Thymus (tissue), 11 donors: ENCODE measurements around the gene SIRPB2. TPM values are rescaled to one million over a fixed set of nuclear protein-coding genes. Genes with fewer than 3 reads are reported as not detected.

Experiments
- DNase-seq, 9 donors: peaks; one replicate each; pipeline ENCODE4 v3.0.0-alpha.2; 2013; ENCODE audit warnings: low spot score in 9 of 9, low read depth in 6 of 9, missing footprints in 1 of 9
- H3K27ac ChIP-seq, 2 donors: one replicate each; pipeline ENCODE4 v1.5.1; 2013; ENCODE audit warnings: control low read depth in 1 of 2, low read depth in 1 of 2, low read length in 1 of 2, mild to moderate bottlenecking in 1 of 2, moderate library complexity in 1 of 2
- H3K27me3 ChIP-seq, 2 donors: one replicate each; pipeline ENCODE4 v1.5.1; 2013; ENCODE audit warnings: low read length in 1 of 2; ENCODE audit not compliant: control insufficient read depth in 2 of 2, insufficient read depth in 1 of 2
- H3K36me3 ChIP-seq, 2 donors: one replicate each; pipeline ENCODE4 v1.5.1; 2013; ENCODE audit warnings: low read length in 1 of 2, mild to moderate bottlenecking in 1 of 2, moderate library complexity in 1 of 2; ENCODE audit not compliant: control insufficient read depth in 2 of 2, insufficient read depth in 2 of 2
- H3K4me1 ChIP-seq, 2 donors: one replicate each; pipeline ENCODE4 v1.5.1; 2013; ENCODE audit warnings: low read length in 2 of 2; ENCODE audit not compliant: control insufficient read depth in 2 of 2, insufficient read depth in 2 of 2
- H3K4me3 ChIP-seq, 2 donors: one replicate each; pipeline ENCODE4 v1.5.1; 2013; ENCODE audit warnings: low read length in 2 of 2, control low read depth in 1 of 2, mild to moderate bottlenecking in 1 of 2
- H3K9me3 ChIP-seq, 2 donors: one replicate each; pipeline ENCODE4 v1.5.1; 2013; ENCODE audit warnings: low read length in 1 of 2, mild to moderate bottlenecking in 1 of 2; ENCODE audit not compliant: control insufficient read depth in 2 of 2, insufficient read depth in 1 of 2
- WGBS: extraction: QIAGEN DNeasy Blood & Tissue Kit; methylation state at CpG from one replicate; pipeline ENCODE4 v1.1.7; 2013; 5-methylcytosine and 5-hydroxymethylcytosine counted together
- polyA plus RNA-seq: library from polyadenylated mRNA; stranded (reverse); fragments of 200-250 nt; gene quantifications from one replicate; pipeline ENCODE4 v1.2.3, GENCODE V29; 2013
- total RNA-seq: library from RNA; stranded (reverse); fragments of 120-200 nt; gene quantifications from one replicate; pipeline ENCODE4 v1.2.4, GENCODE V29; 2013
- donor health status: healthy.

The SIRPB2 gene
- total and polyA plus RNA-seq, 2 donors: 1.2 to 1.7 TPM

DNA sequence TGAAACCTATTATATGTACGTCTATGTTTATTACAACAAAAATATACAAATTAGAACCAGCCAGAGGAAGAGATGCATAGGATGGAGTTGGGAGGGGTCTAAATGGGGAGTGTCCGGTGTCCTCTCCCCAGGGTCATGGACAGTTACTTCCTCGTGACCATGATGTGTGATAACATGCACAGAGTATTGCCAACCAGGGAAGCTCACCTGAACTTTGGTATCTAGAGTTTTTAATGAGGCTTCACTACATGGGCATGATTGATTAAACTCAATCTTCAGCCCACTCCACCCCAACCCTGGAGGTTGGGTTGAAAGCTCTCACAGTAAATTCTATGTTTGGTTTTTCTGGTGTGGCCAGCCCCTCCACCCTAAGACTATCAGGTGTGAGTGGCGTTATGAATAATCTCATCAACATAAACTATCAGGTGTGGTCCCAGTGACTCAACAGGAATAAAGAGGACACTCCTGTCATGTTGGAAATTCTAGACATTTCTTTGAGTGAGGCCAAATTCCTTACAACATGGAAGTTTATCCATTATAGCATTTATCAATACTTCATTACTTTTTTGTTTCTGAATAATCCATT, 62.0 kb downstream of the SIRPB2 start:
- Histone ChIP-seq H3K36me3 (no peaks in the 10 kb centered on the region), H3K4me3 (no peak overlapping the region), H3K27ac (no peak overlapping the region), H3K4me1 (peaks cover 2 to 8% of the 10 kb centered on the region in 2 donors), H3K27me3 (no peaks in the 10 kb centered on the region), H3K9me3 (peaks cover 0 to 5% of the 10 kb centered on the region in 2 donors)
- no peak for DNase-seq
- WGBS: 96% methylated on average over 4 of the region's 4 CpGs

DNA sequence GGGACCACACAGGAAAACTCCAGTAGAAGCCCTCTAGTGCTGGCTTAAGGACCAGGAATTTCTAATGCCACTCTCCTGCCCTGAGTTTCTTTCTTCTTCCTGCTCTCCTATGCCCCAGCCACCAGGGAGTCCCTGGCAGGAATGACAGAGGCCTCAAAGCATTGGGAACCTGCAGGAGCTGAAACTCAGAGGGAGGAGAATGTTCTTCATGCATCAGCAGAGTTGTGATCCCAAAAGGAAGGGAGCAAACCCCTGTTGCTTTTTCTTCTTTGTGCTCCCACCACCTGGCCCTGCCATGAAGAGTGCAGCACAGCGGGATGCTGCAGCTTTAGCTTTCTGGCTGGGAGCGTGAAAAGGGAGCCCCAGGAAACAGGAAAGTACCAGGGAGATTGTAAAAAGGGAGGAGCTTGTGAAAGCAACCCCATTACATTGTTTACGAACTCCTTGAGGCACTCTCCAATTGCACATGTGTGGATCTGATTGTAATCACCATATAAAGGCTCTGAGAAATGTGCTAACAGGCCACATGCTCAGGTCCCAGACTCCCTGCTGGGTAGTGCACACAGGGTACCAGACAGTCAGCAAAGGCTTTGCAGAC, 63.7 kb downstream of the SIRPB2 start:
- Histone ChIP-seq H3K4me1 (peaks cover 4 to 11% of the 10 kb centered on the region in 2 donors), H3K9me3 (peaks cover 0 to 2% of the 10 kb centered on the region in 2 donors), H3K27me3 (no peaks in the 10 kb centered on the region), H3K4me3 (no peak overlapping the region), H3K36me3 (no peaks in the 10 kb centered on the region), H3K27ac (no peak overlapping the region)
- WGBS: 89% methylated on average over 3 of the region's 3 CpGs
- no peak for DNase-seq

DNA sequence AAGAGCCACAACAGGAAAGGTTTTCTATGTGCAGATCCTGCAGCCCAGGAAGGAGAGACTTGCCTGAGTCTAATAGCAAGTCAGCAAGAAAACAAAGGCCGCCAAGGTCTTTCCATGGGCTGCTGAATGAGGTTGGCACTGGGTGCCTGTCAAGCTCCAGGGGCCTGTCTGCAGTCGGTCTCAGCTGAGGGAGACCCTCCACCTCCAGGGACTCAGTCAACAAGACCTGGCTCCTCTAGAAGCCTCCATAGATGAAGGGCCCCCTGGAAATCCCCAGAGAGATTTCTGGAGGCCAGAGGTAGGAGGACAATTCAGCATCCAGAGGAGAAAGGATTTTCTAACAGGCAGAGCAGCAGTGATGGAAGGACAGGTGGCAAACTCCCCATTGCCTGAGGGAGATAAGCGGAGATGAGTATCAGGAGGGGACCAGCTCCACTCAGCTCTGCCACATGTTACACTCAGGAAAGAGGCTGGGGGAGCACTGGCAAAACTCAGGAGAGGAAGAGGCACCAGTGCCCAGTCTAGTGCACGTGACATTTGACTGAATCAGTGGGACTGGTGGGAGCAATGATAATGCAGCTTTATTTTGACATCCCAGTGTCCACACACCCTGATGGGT, 64.9 kb downstream of the SIRPB2 start:
- WGBS: 73% methylated on average over 4 of the region's 4 CpGs
- H3K27me3 ChIP-seq: no peaks in the 10 kb centered on the region
- H3K36me3 ChIP-seq: no peaks in the 10 kb centered on the region

More for the DNA sequence above, 64.9 kb downstream of the SIRPB2 start:
- DNase-seq: no peak
- Histone ChIP-seq H3K9me3 (peaks cover 0 to 2% of the 10 kb centered on the region in 2 donors), H3K4me3 (no peak overlapping the region), H3K27ac (no peak overlapping the region), H3K4me1 (peaks cover 4 to 12% of the 10 kb centered on the region in 2 donors)

Other genes with a start within 250 kb of the SIRPB2 start
- gene SNPH, start 225.1 kb downstream of the SIRPB2 start, total RNA-seq: 0.71 TPM
- 2.2 TPM for gene SNPH, start 225.1 kb downstream of the SIRPB2 start, polyA plus RNA-seq
- gene SDCBP2, start 162.3 kb downstream of the SIRPB2 start, total RNA-seq: 2.1 TPM
- 8.6 TPM for gene SDCBP2, start 162.3 kb downstream of the SIRPB2 start, polyA plus RNA-seq
- gene FKBP1A, start 98.4 kb downstream of the SIRPB2 start, total RNA-seq: 93.4 TPM
- 223 TPM for gene FKBP1A, start 98.4 kb downstream of the SIRPB2 start, polyA plus RNA-seq
- 36.1 TPM for gene NSFL1C, start 24.6 kb downstream of the SIRPB2 start, total RNA-seq
- gene NSFL1C, start 24.6 kb downstream of the SIRPB2 start, polyA plus RNA-seq: 48.0 TPM
- gene SIRPD, start 66.3 kb upstream of the SIRPB2 start, total RNA-seq: 0.14 TPM
- gene SIRPD, start 66.3 kb upstream of the SIRPB2 start, polyA plus RNA-seq: 0.46 TPM
- gene SIRPB1, start 128.6 kb upstream of the SIRPB2 start, total RNA-seq: 0.90 TPM
- gene SIRPB1, start 128.6 kb upstream of the SIRPB2 start, polyA plus RNA-seq: 1.2 TPM
- 26.0 TPM for gene SIRPG, start 166.4 kb upstream of the SIRPB2 start, total RNA-seq
- 51.0 TPM for gene SIRPG, start 166.4 kb upstream of the SIRPB2 start, polyA plus RNA-seq